Measurements from ENCODE around the gene SLC30A7.
A peak's percentile ranks its signal among the peaks of the same experiment; 100 is the strongest.

Gene SLC30A7

DNA sequence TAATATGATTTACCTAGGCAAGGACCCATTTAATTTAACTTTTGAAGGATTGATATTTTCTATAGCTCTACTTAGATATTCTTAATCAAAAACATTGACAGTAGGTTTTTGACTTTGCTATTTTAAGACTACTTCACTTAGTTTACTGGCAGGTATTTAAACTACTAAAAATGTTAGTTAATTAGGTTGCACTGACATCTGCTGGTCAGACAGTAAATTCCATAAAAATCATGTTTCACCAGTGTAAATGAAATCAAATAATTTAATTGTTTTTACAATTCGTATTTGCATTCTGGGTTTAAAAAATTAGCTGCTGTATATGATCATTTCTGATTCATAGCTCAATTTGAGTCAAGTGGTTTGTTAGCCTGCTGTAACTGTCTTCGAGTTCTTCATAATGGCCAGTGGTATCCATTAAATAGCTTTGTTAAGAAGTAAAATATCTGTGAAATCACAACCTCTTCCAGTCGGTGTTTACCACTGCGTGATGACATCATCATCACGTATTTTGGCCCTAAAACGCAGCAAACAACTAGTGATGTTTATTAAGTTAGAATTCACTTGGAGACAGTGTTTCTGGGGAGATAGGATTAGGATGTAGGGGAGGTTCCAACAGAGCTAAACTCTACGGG is 27.4 kb upstream of the SLC30A7 start:
- no peaks in the 10 kb centered on the region for H3K4me1 ChIP-seq (ENCODE audit: control insufficient read depth, low read length)
- no peaks in the 10 kb centered on the region for H4K20me1 ChIP-seq (ENCODE audit: control insufficient read depth, insufficient read depth, low read depth, low read length)
- no peaks in the 10 kb centered on the region for H3K79me2 ChIP-seq (ENCODE audit: control insufficient read depth, low read length)
- H3F3A ChIP-seq (ENCODE audit: control insufficient read depth, insufficient read depth) = no peaks in the 10 kb centered on the region
- no peaks in the 10 kb centered on the region for H3K9me2 ChIP-seq (replicated peaks; ENCODE audit: control insufficient read depth, low read length)
- H3K27ac ChIP-seq (ENCODE audit: low read depth, low read length) = no peak overlapping the region
- H3K27me3 ChIP-seq (ENCODE audit: control insufficient read depth, low read length) = peaks cover 14% of the 10 kb centered on the region
- no peaks in the 10 kb centered on the region for H3K36me3 ChIP-seq (ENCODE audit: control insufficient read depth, low read length)
- H3K4me3 ChIP-seq (ENCODE audit: low read length) = no peak overlapping the region
- no peaks in the 10 kb centered on the region for H3K9me3 ChIP-seq (ENCODE audit: control insufficient read depth, insufficient read depth, low read length)
- no peak for TF ChIP-seq EZH2phosphoT487 (IDR thresholded peaks at IDR 0.05; ENCODE audit: borderline replicate concordance, low read length)
- TF ChIP-seq CTCF (IDR thresholded peaks at IDR 0.05; ENCODE audit: low read depth, low read length, poor library complexity, severe bottlenecking) = peak; percentile 58
- H3K4me2 ChIP-seq (ENCODE audit: low read length) = no peak overlapping the region

GRCh38 chr1:100869996-100870395 is 25.9 kb upstream of the SLC30A7 start:
- Histone ChIP-seq H3K4me1 (ENCODE audit: control insufficient read depth, low read length) (no peaks in the 10 kb centered on the region), H3K9me3 (ENCODE audit: control insufficient read depth, insufficient read depth, low read length) (no peaks in the 10 kb centered on the region), H3K79me2 (ENCODE audit: control insufficient read depth, low read length) (no peaks in the 10 kb centered on the region), H3K27me3 (ENCODE audit: control insufficient read depth, low read length) (peaks cover 7% of the 10 kb centered on the region), H3K4me2 (ENCODE audit: low read length) (no peak overlapping the region), H3K27ac (ENCODE audit: low read depth, low read length) (no peak overlapping the region), H3K4me3 (ENCODE audit: low read length) (no peak overlapping the region), H3F3A (ENCODE audit: control insufficient read depth, insufficient read depth) (no peaks in the 10 kb centered on the region), H4K20me1 (ENCODE audit: control insufficient read depth, insufficient read depth, low read depth, low read length) (no peaks in the 10 kb centered on the region), H3K36me3 (ENCODE audit: control insufficient read depth, low read length) (no peaks in the 10 kb centered on the region), H3K9me2 (replicated peaks; ENCODE audit: control insufficient read depth, low read length) (no peaks in the 10 kb centered on the region)
- TF ChIP-seq CTCF (IDR thresholded peaks at IDR 0.05; ENCODE audit: low read depth, low read length, poor library complexity, severe bottlenecking) (no peak), EZH2phosphoT487 (IDR thresholded peaks at IDR 0.05; ENCODE audit: borderline replicate concordance, low read length) (no peak)

- Histone ChIP-seq H3K4me1 (ENCODE audit: control insufficient read depth, low read length) (no peaks in the 10 kb centered on the region), H3K4me2 (ENCODE audit: low read length) (no peak overlapping the region), H3K9me3 (ENCODE audit: control insufficient read depth, insufficient read depth, low read length) (no peaks in the 10 kb centered on the region), H3F3A (ENCODE audit: control insufficient read depth, insufficient read depth) (no peaks in the 10 kb centered on the region), H3K36me3 (ENCODE audit: control insufficient read depth, low read length) (no peaks in the 10 kb centered on the region), H4K20me1 (ENCODE audit: control insufficient read depth, insufficient read depth, low read depth, low read length) (no peaks in the 10 kb centered on the region), H3K9me2 (replicated peaks; ENCODE audit: control insufficient read depth, low read length) (no peaks in the 10 kb centered on the region), H3K27me3 (ENCODE audit: control insufficient read depth, low read length) (no peaks in the 10 kb centered on the region), H3K79me2 (ENCODE audit: control insufficient read depth, low read length) (no peaks in the 10 kb centered on the region), H3K4me3 (ENCODE audit: low read length) (no peak overlapping the region), H3K27ac (ENCODE audit: low read depth, low read length) (no peak overlapping the region)
- TF ChIP-seq CTCF (IDR thresholded peaks at IDR 0.05; ENCODE audit: low read depth, low read length, poor library complexity, severe bottlenecking) (no peak), EZH2phosphoT487 (IDR thresholded peaks at IDR 0.05; ENCODE audit: borderline replicate concordance, low read length) (no peak)
These were observed 21.5 kb upstream of the SLC30A7 start for GRCh38 chr1:100874433-100874832.

All from DOHH2 (cell line).